HepG2 (cell line): ENCODE measurements around the gene ATP6V0A1. TPM values are rescaled to one million over a fixed set of nuclear protein-coding genes. Genes with fewer than 3 reads are reported as not detected.

Experiments
- DBP ChIP-seq: sonication (generic); formaldehyde crosslinking; IDR thresholded peaks from 2 replicates; pipeline ENCODE4 v1.4.0; 2020; ENCODE audit warnings: missing genetic modification reagents; ENCODE audit errors: not compliant biosample characterization
- EEA1 ChIP-seq: sonication (generic); formaldehyde crosslinking; IDR thresholded peaks from 2 replicates; pipeline ENCODE4 v1.5.1; 2020; ENCODE audit warnings: mild to moderate bottlenecking, missing genetic modification reagents, borderline replicate concordance
- HMG20A ChIP-seq: IDR thresholded peaks from 2 replicates; pipeline ENCODE4 v1.6.1; 2016; ENCODE audit warnings: borderline replicate concordance
- HOXA7 ChIP-seq: sonication (generic); formaldehyde crosslinking; IDR thresholded peaks from 2 replicates; pipeline ENCODE4 v1.8.1; 2022; ENCODE audit warnings: mild to moderate bottlenecking, missing genetic modification reagents, moderate library complexity
- KLF15 ChIP-seq: sonication (generic); formaldehyde crosslinking; IDR thresholded peaks from 2 replicates; pipeline ENCODE4 v1.8.1; 2023; ENCODE audit warnings: borderline replicate concordance, mild to moderate bottlenecking, inconsistent platforms, missing genetic modification reagents, mixed read lengths
- LBX2 ChIP-seq: sonication (generic); formaldehyde crosslinking; IDR thresholded peaks from 2 replicates; pipeline ENCODE4 v1.5.0; 2020; ENCODE audit warnings: missing genetic modification reagents, mild to moderate bottlenecking, borderline replicate concordance
- THYN1 ChIP-seq: sonication (generic); formaldehyde crosslinking; IDR thresholded peaks from 2 replicates; pipeline ENCODE4 v1.8.1; 2023; ENCODE audit warnings: low read depth, mild to moderate bottlenecking, moderate library complexity, missing genetic modification reagents, borderline replicate concordance
- ZBTB49 ChIP-seq: sonication (generic); formaldehyde crosslinking; IDR thresholded peaks from 2 replicates; pipeline ENCODE4 v1.4.0; 2020; ENCODE audit warnings: missing genetic modification reagents, borderline replicate concordance
- ZNF280D ChIP-seq: sonication (generic); formaldehyde crosslinking; IDR thresholded peaks from 2 replicates; pipeline ENCODE4 v1.5.1; 2020; ENCODE audit warnings: mild to moderate bottlenecking, missing genetic modification reagents
- ZNF367 ChIP-seq: sonication (generic); formaldehyde crosslinking; IDR thresholded peaks from 2 replicates; pipeline ENCODE4 v1.4.0; 2020; ENCODE audit warnings: missing genetic modification reagents, borderline replicate concordance
- ZNF782 ChIP-seq: sonication (generic); formaldehyde crosslinking; IDR thresholded peaks from 2 replicates; pipeline ENCODE4 v1.4.0; 2020; ENCODE audit warnings: missing genetic modification reagents, mild to moderate bottlenecking, borderline replicate concordance
- ZSCAN30 ChIP-seq: sonication (generic); formaldehyde crosslinking; IDR thresholded peaks from 2 replicates; pipeline ENCODE4 v1.5.0; 2020; ENCODE audit warnings: mild to moderate bottlenecking, missing genetic modification reagents
- polyA plus RNA-seq, 8 experiments: library from polyadenylated mRNA; depleted of rRNA in 3 of 8; stranded (reverse) in 7 of 8; unstranded in 1 of 8; fragments of >200 nt; fragmentation: Illumina TruSeq in 4 of 8; extraction: Trizol in 4 of 8; gene quantifications; 2 replicates each; pipeline versions ENCODE4 v1.2.1 to v1.2.3, GENCODE V29; 2011 to 2016; ENCODE audit warnings: low read depth in 4 of 8, missing spikeins in 1 of 8, mixed read lengths in 1 of 8; ENCODE audit not compliant: insufficient read depth in 1 of 8
- total RNA-seq, 5 experiments: library from RNA; depleted of rRNA; stranded (reverse); fragments of >200 nt; fragmentation: Illumina TruSeq; extraction: Trizol; gene quantifications; 2 replicates each; pipeline ENCODE4 v1.2.3, GENCODE V29; 2016; ENCODE audit warnings: low read depth in 1 of 5
- TF ChIP-seq, protein P1 (sequence below): sonication (generic); formaldehyde crosslinking; IDR thresholded peaks from 2 replicates; pipeline ENCODE4 v1.4.0; 2020; ENCODE audit warnings: missing genetic modification reagents
- TF ChIP-seq, protein P2 (sequence below): sonication (generic); formaldehyde crosslinking; IDR thresholded peaks from 2 replicates; pipeline ENCODE4 v1.8.0; 2022; ENCODE audit warnings: missing genetic modification reagents, mild to moderate bottlenecking, borderline replicate concordance
- TF ChIP-seq, protein P3 (sequence below): IDR thresholded peaks from 2 replicates; pipeline ENCODE4 v1.6.1; 2018; ENCODE audit warnings: missing genetic modification reagents, mild to moderate bottlenecking, missing compliant biosample characterization

The ATP6V0A1 gene
- total and polyA plus RNA-seq, 2 of the 13 experiments (the other 11 are each of a cell fraction or from before 2014, with no cell fraction given) = 27.9 to 54.1 TPM

DNA sequence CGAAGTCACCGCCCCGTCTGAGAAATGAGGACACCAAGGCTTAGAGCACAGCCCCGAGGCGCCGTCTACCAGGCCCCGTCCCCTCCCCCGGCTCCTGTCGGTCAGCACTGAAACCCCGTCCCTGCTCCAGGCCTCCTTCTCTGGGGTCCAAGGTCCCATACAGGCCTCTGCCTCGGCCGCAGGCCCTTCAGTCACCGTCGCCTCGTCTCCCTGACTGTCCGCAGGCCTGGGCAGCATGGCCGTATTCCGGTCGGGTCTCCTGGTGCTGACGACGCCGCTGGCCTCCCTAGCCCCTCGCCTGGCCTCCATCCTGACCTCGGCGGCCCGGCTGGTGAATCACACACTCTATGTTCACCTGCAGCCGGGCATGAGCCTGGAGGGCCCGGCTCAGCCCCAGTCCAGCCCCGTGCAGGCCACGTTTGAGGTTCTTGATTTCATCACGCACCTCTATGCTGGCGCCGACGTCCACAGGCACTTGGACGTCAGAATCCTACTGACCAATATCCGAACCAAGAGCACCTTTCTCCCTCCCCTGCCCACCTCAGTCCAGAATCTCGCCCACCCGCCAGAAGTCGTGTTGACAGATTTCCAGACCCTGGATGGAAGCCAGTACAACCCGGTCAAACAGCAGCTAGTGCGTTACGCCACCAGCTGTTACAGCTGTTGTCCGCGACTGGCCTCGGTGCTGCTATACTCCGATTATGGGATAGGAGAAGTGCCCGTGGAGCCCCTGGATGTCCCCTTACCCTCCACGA lies 103.9 kb downstream of the ATP6V0A1 start (continued):
- TF ChIP-seq ZBTB49 (CRISPR knock-in tag) = no peak
- no peak for TF ChIP-seq DBP (CRISPR knock-in tag)
- TF ChIP-seq EEA1 = no peak
- TF ChIP-seq ZNF367 (CRISPR knock-in tag) = 0 out of 2 replicates have a peak, but pooled peaks have one; percentile 30
- no peak for TF ChIP-seq LBX2
- 0 out of 2 replicates have a peak, but pooled peaks have one; percentile 73 for TF ChIP-seq ZSCAN30 (CRISPR knock-in tag)
- TF ChIP-seq ZNF280D (CRISPR knock-in tag) = peak; percentile 82; the same call in 1 of the 2 replicates
- TF ChIP-seq KLF15 (CRISPR knock-in tag) = no peak
- TF ChIP-seq HOXA7 (CRISPR knock-in tag) = no peak
- TF ChIP-seq, protein P1, sequence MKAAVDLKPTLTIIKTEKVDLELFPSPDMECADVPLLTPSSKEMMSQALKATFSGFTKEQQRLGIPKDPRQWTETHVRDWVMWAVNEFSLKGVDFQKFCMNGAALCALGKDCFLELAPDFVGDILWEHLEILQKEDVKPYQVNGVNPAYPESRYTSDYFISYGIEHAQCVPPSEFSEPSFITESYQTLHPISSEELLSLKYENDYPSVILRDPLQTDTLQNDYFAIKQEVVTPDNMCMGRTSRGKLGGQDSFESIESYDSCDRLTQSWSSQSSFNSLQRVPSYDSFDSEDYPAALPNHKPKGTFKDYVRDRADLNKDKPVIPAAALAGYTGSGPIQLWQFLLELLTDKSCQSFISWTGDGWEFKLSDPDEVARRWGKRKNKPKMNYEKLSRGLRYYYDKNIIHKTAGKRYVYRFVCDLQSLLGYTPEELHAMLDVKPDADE (CRISPR knock-in tag) = 0 out of 2 replicates have a peak, but pooled peaks have one; percentile 19
- TF ChIP-seq, protein P2, sequence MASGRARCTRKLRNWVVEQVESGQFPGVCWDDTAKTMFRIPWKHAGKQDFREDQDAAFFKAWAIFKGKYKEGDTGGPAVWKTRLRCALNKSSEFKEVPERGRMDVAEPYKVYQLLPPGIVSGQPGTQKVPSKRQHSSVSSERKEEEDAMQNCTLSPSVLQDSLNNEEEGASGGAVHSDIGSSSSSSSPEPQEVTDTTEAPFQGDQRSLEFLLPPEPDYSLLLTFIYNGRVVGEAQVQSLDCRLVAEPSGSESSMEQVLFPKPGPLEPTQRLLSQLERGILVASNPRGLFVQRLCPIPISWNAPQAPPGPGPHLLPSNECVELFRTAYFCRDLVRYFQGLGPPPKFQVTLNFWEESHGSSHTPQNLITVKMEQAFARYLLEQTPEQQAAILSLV (CRISPR knock-in tag) = no peak; the same call in 1 of the 2 replicates
- TF ChIP-seq ZNF782 (CRISPR knock-in tag) = peak; percentile 86; the same call in 1 of the 2 replicates
- TF ChIP-seq THYN1 (CRISPR knock-in tag) = no peak
- TF ChIP-seq, protein P3, sequence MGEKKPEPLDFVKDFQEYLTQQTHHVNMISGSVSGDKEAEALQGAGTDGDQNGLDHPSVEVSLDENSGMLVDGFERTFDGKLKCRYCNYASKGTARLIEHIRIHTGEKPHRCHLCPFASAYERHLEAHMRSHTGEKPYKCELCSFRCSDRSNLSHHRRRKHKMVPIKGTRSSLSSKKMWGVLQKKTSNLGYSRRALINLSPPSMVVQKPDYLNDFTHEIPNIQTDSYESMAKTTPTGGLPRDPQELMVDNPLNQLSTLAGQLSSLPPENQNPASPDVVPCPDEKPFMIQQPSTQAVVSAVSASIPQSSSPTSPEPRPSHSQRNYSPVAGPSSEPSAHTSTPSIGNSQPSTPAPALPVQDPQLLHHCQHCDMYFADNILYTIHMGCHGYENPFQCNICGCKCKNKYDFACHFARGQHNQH (CRISPR knock-in tag) = no peak; the same call in 1 of the 2 replicates
- no peak for TF ChIP-seq HMG20A (CRISPR knock-in tag)
